NCI-H2081 treated with DMSO at 0.1 percent for 48 hours (cell line): Measurements from ENCODE around the gene PTGR3.
"Not testable (repeated sequence)": the region's sequence is repeated elsewhere in the genome, so short reads cannot be mapped to it uniquely, and the experiment has no call there.

Experiments used
- DNase-seq: peaks from one replicate; lab custom pipeline; 2025; lab: John Stamatoyannopoulos, UW

The PTGR3 gene

DNA sequence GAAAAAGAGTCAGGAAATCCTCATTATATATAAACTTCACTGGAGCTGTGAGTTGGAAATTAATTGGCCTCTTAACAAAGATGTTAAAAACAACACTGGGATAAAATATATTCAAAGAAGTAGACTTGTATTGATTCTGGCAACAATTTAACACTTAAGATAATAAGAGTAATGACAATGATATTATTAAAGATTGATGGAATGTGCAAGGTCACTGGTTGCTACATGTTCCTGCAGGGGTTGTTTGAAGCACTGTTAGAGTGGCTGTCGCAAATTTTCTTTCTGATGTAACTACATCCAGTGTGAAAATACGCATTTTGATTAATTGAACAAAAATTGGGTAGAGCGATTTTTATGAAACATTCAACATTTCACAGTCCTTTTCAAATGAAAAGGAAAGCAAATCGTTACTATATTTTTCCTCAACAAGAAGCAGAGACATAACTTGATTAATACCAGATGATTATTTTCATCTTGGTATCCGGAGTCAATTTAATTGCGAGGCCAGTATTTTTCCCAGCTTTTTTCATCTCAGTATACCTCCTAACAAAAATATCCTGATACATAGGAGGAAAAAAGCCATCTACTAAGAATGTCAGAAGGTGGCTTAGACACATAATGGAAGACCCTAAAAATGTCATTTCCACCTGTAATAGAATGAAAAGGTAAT lies 6.1 kb downstream of the PTGR3 start:
- no peak for DNase-seq

DNA sequence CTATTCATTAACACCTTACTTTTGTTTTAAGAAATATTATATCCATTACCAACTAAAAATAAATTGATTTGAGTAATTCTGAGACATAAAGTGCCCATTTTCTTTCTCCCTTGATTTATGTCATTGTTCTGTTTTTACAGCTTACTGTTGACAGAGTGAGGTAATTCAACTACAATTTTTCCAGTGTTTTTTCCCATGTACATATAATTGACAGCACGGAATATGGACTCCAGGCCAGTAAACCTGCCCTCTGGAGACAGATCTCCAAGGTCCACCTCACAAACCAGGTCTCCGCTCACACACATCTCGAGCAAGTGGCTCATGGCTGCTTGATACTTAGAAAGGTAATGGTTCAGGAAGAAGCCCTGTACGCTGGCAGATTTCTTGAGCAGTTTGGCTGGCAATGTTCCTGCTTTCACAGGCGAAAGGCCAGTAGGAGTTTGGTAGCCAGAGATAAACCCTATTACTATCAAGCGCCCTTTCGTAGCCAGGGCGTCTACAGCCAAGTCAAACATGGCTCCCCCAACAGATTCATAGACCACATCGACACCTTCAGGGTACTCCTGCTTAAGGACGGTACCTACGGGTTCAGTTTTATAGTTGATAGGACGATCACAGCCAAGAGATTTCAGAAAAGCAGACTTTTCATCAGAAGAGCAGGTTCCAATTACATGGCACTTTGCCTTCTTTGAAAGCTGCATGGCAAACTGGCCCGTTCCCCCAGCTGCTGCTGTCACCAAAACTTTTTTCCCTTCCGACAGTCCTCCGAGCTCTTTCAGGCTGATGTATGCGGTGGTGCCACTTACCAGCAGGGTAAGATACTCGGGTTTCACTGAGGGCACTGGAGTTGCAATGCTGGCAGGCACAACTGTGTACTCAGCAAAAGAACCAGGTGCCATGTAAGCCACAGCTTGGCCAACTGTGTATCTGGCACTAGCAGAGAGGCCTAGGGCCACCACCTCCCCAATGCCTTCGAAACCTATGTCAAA lies 7.4 kb downstream of the PTGR3 start:
- no peak for DNase-seq

DNA sequence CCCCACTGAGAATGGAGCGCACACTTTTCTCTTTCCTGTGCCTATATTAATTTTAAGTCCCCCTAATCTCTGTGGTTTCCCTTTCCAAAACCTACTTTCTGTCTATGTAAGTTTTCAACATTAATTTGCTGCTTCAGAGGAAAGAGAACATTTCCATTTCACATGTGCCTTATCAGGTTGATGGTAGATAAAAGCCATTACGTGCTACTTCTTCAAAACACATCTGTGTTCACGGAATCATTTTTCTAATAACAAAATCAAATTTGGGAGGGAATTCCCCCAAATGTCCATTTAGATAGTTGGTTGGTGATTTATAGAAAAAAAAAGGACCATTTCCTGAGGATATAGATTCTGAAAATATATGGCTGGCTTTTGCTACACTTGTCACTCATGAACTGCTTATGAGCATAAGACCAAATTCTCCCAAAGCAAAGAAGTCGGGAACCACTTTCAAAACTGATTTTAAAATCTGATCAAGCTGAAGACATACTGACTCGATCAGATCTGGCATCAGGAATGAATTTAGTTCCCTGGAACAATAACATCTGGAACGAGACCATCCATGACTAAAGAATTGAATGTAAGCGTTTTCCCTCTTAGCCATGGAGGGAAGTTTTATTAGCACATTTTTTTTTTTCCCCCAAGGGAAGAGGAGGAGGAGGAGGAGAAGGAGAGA lies 8.2 kb downstream of the PTGR3 start:
- DNase-seq, result no peak

DNA sequence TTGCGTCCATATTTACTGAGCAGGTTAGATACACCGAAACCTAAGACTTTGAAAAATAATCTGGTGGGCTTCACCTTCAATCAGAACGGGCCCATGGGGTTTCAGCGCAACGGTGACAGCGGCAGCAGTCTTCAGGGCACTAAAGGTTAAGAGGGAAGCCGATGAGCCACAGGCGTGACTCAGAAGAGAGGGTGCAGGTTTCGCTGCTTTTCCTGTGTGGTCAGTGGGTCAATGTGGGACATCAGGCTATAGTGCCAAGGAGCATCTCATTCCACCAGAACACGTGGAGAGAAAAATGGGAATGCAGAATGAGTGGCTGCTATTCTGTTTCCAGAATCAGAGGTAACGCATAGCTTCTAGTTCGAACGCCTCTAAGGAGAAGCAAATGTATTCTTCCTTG lies 8.9 kb downstream of the PTGR3 start:
- DNase-seq, result no peak

DNA sequence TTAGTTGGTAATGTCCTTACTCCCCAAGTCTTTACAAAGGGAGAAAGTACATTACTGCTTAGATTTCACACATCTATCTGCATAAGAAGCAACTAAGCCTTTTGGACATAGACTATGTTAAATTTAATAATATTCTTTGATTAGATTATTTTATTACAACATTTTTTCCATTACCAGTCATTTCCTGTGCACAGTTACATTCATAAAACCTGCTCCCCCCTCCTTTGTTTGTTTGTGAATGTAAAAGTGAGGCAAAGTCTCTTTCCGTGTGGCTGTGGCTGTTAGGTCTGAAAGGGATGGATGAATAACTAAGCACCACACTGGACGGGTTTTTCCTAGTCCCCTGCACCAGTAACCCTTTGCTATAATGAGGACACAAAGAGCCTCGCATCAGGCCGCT lies 9.6 kb downstream of the PTGR3 start:
- DNase-seq, result no peak

DNA sequence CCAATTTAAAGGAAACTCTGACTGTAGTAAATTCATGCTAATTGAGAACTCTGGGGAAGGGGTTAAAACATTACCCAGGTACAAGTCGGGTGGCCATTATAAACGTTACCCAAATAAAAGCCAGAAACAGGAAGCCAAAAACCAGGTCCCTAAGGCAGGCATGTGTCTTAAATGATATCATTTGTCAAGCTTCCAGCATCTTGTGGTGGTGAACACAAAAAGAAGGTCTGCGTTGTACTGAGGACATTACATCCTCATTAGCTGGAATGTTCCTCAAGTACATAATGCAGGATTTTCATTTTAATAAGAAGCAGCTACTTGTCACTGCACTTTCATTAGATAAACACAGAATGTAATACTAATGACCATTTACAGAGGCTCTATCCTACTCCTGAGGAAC lies 10.9 kb downstream of the PTGR3 start:
- DNase-seq, result no peak

DNA sequence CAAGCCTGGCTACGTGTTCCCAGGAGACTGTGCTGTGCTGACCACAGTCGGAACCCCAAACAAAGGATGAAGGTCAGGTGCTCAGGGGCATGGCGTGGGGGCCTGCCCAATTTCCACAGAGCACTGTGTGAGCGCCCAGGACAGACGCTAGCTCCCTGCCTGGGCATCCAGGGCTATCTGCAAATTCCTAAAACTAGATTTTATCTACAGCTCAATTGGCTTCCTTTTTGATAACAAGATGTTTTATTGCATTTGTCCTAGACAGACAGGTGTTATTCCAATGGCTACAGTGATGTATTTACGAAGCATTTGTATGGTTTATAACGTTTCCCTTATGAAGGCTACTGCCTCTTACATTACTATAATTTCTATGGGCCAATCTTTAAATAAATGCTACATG lies 16.0 kb downstream of the PTGR3 start:
- DNase-seq, result no peak

DNA sequence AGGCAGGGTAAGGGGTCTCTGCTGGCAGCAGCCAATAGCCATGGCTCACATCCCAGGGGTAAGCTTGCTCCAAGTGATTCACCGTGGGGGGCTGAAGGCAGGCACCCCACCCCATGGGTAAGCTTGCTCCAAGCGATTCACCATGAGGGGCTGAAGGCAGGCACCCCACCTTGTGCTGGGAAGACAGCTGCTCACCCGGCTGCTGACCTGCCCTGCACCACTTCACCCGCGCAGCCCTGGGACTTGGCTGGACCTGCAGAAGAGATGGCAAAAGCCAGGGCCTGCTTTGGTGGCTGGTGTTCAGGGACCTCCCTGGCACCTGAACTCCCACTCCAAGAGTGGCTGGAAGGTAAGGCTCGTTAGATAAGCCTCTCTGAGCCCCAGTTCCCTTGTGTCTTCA lies 19.2 kb downstream of the PTGR3 start:
- DNase-seq, result no peak

DNA sequence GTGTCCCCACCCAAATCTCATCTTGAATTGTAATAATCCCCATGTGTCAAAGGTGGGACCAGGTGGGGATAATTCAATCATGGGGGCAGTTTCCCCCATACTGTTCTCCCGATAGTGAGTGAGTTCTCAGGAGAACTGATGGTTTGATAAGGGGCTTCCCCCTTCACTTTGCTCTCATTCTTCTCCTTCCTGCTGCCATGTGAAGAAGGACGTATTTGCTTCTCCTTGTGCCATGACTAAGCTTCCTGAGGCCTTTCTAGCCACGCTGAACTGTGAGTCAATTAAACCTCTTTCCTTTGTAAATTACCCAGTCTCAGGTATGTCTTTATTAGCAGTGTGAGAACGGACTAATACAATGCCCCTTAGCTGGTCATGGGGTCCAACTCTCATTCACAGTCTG lies 21.2 kb downstream of the PTGR3 start:
- not testable (repeated sequence) for DNase-seq

DNA sequence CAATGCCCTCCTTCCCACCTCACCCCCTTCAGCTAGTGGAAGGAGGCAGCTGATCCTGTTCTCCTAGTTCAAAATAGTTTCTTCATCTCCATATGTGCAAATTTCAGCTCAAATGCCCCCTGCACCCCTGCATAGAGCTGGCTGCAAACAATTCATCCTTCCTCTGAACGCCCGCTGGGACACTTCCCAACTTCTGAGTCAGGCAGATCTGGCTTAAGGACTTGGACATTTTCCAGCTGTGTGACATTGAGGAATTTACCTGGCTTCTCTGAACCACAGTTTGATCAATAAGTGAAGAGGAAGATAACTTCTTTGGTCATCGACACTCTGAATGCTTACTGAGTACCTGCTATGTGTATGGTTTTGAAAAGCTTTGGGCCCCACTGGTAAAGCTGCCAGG lies 23.5 kb downstream of the PTGR3 start:
- DNase-seq, result no peak

DNA sequence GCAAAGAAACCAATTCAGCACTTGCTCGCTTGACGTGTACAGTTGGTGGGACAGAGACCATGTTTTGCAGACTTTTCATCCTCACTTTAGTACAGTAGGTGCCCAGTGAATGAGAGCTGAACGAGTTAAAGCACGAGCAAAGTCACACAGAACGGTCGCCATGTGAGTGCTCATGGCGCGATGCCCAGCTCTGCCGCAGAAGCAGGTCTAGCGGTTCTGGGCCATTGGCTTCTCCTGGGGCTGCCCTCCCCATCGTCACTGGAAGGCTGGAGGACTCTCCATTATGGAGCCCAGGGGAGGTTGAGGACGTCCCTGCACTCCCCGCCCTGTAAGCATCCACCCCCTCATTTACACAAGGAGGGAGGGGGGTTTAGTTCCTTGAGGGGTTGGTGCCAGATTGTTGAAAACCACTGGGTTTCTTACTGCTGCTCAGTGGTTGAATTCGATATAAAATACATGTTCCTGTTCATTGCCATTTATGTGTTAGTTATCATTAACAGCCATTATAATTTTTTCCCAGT lies 24.9 kb downstream of the PTGR3 start:
- DNase-seq, result no peak

DNA sequence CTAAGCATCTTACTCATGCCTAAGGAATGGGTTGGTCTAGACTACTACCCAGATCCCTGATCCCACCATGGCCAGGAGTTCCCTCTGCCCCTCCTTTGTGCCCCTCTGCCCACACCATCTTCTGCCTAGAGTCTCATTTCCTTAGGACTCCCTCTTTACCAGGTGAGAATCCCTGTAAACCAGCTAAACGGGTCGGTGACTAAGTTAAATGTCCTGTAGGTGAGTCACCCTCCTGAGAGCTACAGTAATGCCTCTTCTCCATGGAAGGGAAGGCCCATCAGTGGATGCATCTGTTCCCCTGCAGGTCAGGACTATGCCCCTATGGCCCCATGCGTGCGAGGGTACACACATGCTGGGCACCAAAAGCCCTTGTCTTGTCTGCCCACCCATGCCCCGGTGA lies 25.4 kb downstream of the PTGR3 start:
- no peak for DNase-seq

DNA sequence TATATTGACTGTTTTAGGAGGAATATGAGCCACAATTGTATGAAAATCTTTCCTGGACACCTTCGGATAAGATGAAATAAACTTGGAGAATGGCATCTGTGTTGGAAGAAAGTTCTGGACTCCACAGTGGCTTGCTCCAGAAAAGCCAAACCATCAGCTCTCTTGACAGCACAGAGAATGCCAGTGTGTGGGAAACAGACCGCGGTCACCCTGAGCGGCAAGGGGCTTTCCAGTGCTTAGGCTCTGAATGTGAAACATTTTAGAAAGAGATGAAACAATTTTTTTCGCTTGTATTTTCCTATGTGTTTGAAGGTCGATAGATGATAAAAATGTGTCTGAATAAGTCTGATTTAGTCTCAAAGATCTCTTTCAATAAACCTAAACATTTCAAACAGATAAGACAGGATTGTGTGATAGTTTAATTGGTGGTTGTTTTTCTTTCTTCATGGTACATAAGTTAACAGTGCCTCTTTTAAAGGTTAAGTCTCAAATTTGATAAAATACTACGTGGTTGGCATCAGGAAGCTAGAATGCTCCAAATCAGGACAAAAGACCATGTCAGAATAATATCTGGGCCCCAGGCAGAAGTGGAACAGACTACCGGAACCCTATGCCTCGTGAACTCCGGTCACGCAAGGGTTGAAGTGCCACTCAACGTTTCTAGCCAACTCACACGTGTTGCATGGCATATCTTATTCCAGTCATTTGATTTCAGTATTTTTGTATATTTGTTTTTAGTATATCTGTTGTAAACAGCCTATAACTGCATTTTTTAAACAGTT lies 28.9 kb downstream of the PTGR3 start:
- no peak for DNase-seq

DNA sequence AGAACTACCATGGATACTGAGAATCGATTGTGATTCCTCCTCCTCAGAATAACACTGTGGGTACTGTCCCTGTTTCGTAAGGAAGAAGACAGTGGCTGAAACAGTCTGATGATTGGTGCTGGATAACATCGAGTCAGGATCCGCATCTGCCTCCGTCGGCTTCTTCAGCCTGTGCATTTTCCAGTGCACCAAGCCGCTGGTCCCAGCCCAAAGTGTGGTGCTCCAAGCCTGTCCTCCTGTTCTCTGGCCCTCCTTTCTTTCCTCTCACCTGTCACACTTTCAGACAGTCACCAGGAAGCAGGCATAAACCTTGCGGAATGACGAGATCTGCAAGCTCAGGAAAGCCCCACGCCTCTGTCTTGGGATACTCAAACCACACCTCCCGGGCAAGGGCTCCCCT lies 30.6 kb downstream of the PTGR3 start:
- DNase-seq, result no peak

DNA sequence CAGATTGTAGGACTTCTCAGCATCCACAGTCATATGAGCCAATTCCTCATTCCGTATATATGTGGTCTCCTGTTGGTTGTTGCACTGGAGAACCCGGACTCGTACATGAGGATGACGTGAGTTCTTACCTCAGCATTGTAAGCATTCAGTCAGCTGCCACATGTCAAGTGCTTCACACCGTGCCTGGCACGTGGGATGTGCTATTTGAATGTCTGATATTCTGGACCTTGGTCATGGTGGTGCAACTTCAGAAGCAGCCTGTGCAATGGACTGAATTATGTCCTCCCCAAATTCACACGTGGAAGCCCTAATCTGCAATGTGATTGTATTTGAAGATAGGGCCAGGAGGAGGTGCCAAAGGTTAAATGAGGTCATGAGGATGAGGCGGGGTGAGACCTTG lies 32.1 kb downstream of the PTGR3 start:
- DNase-seq, result no peak

DNA sequence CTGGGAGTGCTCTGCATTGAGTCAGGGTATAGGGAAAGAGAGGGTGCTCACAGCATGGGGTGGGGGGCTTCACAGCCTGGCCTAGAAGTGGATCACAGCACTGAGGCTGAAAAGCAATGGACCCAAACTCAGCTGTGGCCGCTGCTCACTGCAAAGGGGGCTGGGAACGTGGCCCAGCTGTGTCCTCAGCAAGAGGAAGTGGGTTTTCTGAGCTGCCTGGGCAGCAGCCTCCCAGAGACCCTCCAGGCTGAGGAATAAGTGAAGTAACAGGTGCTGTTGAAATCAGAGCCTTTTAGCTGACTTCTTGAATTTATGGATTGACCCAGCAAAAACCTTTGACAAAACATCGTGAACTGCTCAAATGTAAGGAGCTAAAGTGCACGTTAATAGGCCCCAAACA lies 35.2 kb downstream of the PTGR3 start:
- no peak for DNase-seq

DNA sequence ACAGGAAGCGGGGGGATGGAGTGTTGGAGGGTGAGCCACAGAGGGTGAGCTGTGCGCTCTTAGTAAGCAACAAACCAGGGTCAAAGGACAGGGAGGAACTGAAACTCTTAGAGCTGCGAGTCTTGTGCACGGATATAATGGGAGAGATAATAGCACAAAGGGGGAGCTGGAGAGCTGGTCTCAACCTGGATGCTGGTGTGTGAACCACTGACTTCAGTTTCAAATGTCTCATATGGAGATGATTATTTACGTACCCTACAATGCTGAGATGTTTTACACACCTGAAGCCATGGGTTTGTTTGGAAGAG lies 35.9 kb downstream of the PTGR3 start:
- DNase-seq, result no peak

DNA sequence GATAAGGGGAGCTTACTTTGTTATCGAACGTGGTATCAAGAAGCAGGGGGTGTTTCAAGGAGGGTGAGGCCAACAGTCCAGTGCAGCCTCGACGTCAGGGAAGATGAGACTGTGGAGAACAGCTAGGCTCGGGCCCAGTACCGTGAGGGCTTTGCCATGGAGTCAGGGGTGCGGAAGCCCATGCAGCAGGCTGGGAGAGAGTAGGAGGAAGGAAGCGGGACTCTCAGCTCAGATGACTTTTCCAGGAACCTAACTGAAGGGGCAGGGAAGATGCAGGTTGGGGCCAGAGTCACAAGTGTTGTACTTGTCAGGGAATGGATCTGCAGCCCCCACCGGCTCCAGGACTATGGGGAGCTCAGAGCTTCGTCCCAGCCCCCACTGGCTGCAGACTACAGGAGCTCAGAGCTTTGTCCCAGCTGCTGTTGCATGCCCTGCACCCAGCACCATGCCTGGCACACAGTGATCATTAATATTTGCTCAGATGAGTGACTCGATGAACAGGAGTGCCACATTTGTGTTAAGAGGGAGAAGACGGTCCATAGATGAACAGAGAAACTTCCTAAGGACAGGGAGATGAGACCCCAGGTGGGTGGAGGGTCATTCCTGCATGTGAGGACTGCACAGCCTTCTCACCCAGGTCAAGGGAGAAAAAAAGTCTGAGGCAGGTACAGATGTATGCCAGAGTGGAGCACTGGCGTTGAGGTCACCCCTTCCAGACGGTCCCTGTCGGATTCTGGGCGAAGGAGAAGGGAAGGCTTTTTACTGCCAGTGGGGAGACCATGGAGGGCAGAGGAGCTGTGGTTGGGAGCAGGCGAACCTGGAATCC lies 36.4 kb downstream of the PTGR3 start:
- no peak for DNase-seq

DNA sequence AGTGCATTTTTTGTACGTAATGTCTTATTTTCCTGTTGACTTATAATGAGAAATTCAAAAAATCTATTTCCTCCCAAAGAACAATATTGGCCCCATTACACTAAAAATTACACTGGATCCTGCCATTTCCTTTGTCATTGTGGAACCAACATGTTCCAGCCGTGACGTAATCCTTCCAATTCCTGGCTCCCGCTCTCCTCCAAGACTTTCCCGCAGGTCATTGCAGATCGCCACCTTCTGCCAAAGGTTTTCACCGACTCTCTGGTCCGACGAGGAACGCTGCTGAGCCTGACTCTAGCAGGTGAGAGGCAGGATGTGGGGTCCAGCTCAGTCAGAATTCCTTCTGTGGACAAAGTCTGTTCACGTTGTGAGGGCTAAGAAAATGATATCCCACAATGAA lies 38.0 kb downstream of the PTGR3 start:
- DNase-seq, result no peak

DNA sequence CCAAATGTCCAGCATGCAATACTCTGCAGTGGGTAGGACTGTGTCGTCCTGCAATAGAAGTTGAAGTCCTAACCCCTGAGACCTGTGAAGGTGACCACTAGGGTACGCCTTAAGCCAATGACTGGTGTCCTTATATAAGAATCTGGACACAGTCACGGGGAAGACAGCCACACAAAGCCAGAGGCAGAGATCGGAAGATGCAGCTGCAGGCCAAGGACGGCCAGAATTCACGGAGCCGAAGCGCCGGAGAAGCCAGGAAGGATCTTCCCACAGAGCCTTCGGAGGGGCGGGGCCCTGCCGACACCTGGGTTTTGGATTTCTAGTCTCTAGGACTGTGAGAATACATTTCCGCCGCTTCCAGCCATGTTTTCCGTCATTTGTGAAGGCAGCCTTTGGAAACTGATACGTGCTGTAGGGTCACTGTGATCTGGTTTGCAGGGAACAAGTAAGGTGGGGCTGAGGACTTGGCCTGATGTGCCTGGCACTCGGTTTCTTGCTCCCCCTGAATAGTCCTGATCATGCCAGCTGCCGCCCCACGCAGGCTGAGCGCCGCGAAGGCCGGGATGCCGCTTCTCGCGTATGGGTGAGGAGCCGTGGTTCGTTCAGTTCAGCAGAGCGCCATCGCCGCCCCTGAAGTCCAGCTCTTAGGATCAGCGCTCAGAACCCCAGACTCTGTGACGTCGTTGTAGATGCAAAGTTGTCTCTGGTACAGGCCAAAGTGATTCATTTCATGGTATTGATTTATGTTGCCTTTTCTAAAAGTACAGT lies 38.7 kb downstream of the PTGR3 start:
- DNase-seq, result no peak
